ENCODE data around the gene ILKAP.

ILKAP gene

GRCh38 chr2:238236571-238236970, 33.1 kb upstream of the ILKAP start:
- no peak for DNase-seq

DNA sequence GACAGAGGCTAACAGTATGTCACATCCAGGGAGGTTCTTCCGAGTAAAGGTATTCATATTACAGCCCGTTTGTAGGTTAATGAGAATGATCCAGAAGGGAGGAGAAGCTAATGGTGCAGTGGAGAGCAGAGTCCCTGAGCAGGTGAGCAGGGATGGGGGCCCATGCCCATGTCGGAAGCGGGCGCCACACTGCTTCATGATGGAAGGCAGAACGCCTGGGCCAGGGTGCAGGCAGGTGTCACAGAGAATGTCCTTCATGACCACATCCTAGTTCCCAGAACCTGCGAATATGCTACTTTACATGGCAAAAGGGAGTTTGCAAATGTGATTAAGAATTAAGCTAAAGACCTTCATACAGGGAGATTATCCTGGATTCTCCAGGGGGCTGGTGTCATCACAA, 32.4 kb upstream of the ILKAP start:
- no peak for DNase-seq

DNA sequence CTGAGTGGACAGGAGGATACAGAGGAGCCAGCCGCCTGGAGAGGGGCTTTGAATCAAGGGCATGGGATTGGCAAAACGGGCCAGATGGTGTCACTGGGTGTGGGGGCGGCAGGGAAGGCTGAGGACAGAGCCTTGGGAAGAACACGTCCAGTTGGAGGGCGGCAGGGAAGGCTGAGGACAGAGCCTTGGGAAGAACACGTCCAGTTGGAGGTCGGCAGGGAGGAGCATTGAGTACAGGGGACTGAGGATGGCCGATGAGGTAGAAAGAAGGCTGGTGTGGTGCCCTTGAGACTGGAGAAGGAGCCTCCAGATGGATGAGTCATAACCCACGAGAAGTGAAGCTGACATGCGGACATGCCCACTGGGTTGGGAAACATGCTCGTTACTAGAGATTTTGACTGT, 31.8 kb upstream of the ILKAP start:
- no peak for DNase-seq

- DNase-seq, result no peak
These were observed 30.1 kb upstream of the ILKAP start for GRCh38 chr2:238233625-238234024.

GRCh38 chr2:238231809-238232208, 28.3 kb upstream of the ILKAP start:
- DNase-seq, result no peak

- DNase-seq, result peak; percentile 83
These were observed 27.8 kb upstream of the ILKAP start for GRCh38 chr2:238231251-238231793.

- DNase-seq, result no peak
These were observed 27.2 kb upstream of the ILKAP start for GRCh38 chr2:238230699-238231098.

DNA sequence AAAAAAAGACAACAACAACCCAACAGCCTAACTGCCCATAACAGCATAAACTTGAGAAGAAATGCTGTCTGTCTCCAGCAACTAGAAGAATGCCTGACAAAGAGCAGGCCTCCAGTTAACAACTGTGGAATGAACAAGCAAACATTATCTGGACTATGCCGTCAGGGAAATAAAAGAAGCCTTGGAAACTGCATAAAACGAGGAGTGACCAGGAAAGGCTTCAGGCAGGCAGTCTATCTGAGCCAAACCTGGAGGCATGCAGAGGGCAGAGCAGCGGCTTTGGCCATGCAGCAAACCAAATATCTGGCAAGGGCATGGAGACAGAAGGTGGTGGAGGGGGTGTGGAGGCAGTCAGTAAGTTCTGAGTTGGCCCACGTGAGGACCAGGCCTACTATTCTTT, 25.2 kb upstream of the ILKAP start:
- DNase-seq, result no peak

DNA sequence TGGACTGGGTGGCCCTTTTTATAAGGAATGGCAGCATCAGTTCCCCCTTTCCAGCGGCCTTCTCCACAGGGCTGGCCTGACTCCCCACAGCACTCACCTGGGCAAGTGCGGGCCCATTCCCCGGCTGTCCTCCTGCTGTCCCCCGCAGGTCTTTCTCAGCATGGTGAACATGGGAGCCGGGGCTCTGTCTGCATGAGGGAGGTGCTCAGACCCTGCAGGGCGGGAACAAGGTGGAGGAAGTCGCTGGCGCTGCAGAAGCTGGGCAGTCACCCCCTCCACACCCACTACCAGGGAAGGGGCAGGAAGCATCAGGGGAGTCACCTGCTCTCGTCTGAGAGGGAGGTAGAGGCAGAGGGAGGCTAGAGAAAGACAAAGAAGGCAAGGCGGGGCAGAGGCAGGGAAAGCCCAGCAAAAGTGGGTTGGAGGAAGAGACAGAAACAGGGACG, 24.1 kb upstream of the ILKAP start:
- DNase-seq, result no peak

DNA sequence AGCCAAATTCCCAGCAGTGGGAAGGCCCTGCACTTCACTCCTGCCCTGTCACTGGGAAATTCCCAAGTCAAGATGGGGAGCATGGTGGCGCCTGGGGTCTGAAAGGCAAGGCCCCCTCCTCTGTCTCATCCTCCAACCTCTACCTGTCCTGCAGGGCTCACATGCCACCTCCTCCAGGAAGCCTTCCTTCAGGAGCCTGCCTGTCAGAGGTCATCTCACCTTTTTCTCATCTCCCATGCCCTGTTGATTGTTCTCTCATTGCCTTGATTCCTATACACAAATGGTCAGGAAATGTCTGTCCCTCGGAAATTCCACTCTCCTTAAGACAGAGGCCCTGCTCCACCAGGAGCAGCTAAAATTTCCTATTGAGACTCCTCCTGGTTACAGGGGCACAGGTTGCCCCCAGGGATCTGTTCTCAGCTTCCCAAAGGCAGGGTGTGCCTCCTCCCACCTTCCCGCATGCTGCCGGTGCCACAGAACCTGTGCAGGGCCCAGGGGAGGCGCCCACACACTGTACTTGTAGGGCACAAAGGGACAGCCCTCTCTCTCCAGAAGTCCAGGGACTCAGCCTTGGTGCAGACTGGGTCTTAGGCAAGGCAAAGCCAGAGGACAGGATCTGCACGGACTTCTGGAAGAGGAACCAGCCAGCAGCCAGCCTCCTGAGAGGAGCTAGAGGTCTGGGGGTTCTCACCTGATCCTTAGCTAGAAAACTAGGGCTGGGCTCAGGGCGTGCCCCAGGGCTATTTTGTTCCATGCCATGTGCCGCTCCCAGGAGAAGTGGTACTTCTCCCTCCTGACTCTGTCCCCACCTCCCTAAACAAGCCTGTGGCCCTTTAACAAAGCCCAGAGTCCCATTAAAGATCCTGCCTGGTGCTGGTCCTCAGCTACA, 23.4 kb upstream of the ILKAP start:
- DNase-seq, result no peak

DNA sequence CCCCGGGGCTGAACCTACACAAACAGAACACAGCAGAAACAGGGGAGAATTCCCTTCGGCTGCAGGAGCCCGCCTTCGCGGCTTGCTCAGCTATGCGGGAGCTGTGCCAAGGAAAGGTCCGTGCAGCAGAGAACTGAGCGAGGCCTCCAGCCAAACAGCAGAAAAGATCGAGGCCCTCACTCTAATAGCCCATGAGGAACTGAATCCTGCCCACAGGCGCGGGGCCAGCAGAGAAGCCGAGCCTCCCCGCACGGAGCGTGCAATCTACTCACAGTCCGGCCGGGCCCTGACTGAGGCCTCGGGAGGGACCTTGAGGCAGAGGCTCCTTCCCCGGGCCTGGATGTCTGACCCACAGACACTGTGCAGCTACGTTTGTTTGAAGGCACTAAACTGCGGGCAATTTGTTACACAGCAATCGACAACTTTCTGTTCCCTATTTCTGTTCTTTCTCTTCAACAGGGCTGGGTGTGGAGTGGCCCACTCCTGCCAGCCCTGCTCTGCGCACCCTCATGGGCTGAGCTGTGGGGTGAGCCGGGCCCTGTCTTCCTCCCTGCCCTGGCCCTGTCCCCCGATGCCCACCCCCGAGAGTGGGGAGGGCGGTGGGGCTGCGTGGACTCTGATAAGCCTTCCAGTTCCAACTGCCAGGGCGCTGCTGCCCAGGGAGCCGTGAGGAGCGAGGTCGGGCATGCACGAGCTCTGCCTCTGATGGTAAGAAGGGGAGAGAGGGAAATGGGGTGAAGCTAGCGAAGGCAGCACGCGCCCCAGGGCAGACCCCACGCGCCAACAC, 22.6 kb upstream of the ILKAP start:
- no peak for DNase-seq

GRCh38 chr2:238225121-238225520, 21.6 kb upstream of the ILKAP start:
- no peak for DNase-seq

DNA sequence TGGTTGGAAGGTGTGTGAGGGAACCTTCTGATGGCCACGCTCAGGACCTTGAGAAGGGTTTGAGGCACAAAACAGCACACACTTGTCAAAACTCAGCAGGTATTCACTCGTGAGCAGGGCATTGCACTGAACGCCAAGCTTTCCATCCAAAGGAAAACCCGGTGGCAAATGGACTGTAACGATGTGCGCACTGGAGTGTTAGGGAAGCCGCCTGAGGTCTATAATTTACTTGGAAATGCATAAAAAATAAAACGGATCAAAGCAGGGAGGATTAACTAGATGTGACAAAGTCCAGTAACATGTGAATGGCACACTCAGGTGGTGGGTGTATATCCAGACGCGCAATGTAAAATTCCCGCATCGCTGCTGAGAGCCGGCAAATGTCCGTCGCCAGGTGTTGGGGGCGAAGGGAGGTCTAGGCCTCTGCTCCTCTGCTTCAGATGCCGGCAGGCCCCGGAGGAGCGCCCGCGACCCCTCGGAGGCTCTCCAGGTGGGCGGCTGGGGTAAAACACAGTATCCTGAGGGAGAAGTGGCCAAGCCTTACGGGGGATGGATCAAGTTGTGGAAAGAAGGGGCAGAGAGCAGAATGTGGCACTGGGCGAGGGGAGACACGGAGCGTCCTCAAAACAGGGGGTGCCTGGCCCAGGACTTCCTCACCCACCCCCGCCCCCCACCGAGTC, 21.0 kb upstream of the ILKAP start:
- DNase-seq, result no peak

DNA sequence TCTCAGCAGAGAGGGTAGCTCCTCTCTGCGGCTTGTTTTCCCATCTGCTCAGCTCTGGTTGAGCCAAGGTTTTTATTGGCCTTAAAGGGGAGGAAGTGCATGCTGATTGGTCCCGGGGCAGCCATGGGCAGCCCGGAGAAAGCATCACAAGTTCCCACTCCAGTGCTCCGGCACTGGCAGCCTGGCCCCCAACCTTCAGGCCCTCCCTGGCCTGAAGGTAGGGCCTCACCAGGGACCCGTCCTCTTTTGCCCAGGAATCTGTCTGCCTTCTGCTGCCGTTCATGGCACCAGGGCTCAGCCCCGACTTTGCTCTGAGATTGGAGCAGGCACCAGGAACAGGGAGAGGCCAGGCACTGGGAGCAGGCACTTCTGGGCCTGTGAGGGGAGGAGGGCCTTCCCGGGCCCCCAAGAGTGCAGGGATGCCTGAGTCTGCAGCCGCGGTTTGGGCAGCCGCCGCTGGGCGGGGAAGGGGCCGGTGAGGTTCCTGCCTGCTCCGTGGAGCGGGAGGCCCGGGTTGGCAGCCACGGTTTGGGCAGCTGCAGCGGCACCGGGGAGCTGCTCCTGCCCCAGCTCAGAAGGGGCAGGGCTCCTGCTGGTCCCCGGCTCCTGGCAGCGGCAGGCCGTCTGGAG, 17.5 kb upstream of the ILKAP start:
- DNase-seq, result no peak

GRCh38 chr2:238220274-238220891, 16.9 kb upstream of the ILKAP start:
- DNase-seq, result no peak

GRCh38 chr2:238216651-238217184, 13.2 kb upstream of the ILKAP start:
- DNase-seq, result no peak

DNA sequence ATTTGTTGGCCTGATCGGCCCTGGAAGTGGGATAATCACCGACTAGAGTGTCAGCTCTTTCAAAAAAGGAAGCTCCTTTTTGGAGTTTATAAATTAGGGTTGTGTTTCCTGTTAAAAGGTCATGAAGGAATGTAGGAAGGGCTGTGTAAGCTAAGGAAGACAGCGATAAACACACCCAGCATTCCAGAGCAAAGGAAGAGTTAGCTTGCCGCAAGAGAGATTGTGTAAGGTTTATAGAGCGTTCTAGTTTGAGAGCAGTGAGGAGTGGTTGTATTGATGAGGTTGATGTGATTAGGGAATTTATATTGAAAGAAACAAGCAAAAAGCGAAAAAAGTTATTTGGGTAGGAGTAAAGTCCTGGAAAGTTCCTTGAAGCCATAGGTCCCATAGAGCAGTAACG, 3.5 kb upstream of the ILKAP start:
- no peak for DNase-seq

- DNase-seq, result no peak
These were observed 633 bp upstream of the ILKAP start for GRCh38 chr2:238203973-238204683.

- DNase-seq, result no peak
These were observed 985 bp downstream of the ILKAP start for GRCh38 chr2:238202326-238203093.

- no peak for DNase-seq
These were observed 13.1 kb downstream of the ILKAP start for GRCh38 chr2:238190445-238190844.

All from activated naive CD4-positive, alpha-beta T cell treated with anti-CD3 and anti-CD28 coated beads, Interleukin-2, amount 50 U/mL, for 16 hours (primary cell).